GM20000 (cell line): ENCODE measurements around the gene PRKG1.

ENCODE experiments used
- DNase-seq: peaks from one replicate; pipeline ENCODE4 v3.0.0; 2012; ENCODE audit warnings: low spot score
- CTCF ChIP-seq: IDR thresholded peaks from 2 replicates; pipeline ENCODE4 v1.5.1; 2012; ENCODE audit warnings: mild to moderate bottlenecking, control low read depth; ENCODE audit errors: extremely low read depth, missing control alignments

The PRKG1 gene

GRCh38 chr10:52099026-52099600 lies 1024.8 kb downstream of the PRKG1 start:
- TF ChIP-seq CTCF: no peak

GRCh38 chr10:52100011-52100547 lies 1025.8 kb downstream of the PRKG1 start:
- DNase-seq: no peak
- no peak for TF ChIP-seq CTCF

More at GRCh38 chr10:52099026-52099600, 1024.8 kb downstream of the PRKG1 start:
- DNase-seq: no peak

- no peak for DNase-seq
- TF ChIP-seq CTCF: no peak
These were observed 1031.0 kb downstream of the PRKG1 start for GRCh38 chr10:52105301-52105700.

GRCh38 chr10:52106011-52106410 lies 1031.7 kb downstream of the PRKG1 start:
- no peak for TF ChIP-seq CTCF
- DNase-seq: no peak

GRCh38 chr10:52106899-52107298 lies 1032.6 kb downstream of the PRKG1 start:
- TF ChIP-seq CTCF: no peak
- no peak for DNase-seq

DNA sequence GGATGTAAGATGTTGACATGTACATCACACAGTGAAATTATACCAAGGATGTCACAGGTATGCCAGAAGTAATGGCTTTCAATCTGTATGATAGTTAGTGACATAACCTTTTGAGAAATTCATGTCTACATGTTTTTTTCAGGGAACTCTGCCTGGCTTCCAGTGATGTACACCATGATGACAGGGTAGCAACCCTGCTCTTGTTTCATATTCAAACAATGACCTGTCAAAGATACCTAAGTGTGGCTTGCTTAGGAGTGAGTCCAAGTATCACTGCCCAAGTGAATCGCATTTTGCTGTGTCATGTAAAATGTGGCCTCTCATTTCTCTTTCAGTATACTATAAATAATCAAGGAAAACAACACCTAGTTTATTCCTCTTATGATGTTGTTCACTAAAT lies 1033.9 kb downstream of the PRKG1 start:
- DNase-seq: no peak
- TF ChIP-seq CTCF: no peak

- no peak for DNase-seq
- no peak for TF ChIP-seq CTCF
These were observed 1036.3 kb downstream of the PRKG1 start for GRCh38 chr10:52110576-52110975.
